CD4-positive, alpha-beta memory T cell (primary cell): ENCODE results near the gene MIAT. TPM values are rescaled to one million over a fixed set of nuclear protein-coding genes. Genes with fewer than 3 reads are reported as not detected.

Source experiments
- CTCF ChIA-PET: fragments of 350-600 bp; sonication (Branson Sonifier 250); formaldehyde crosslinking; loops from one replicate; lab custom pipeline; 2021; ENCODE audit warnings: inconsistent platforms; ENCODE audit not compliant: partially characterized antibody; lab: Charles Lee
- POLR2A ChIA-PET: fragments of 350-600 bp; sonication (Branson Sonifier 250); formaldehyde crosslinking; loops from one replicate; lab custom pipeline; 2021; ENCODE audit not compliant: partially characterized antibody; lab: Charles Lee
- DNase-seq, 5 donors: peaks; one replicate each; pipeline versions ENCODE4 v3.0.0 to v3.0.0-alpha.2; 2020 to 2022; ENCODE audit warnings: mixed read lengths in 1 of 5
- H3K27ac ChIP-seq: one replicate; pipeline ENCODE4 v1.7.0; 2013; ENCODE audit warnings: low read depth, low read length
- H3K27me3 ChIP-seq: 2 replicates; pipeline ENCODE4 v1.7.0; 2013; ENCODE audit warnings: mild to moderate bottlenecking, low read length, moderate library complexity; ENCODE audit not compliant: insufficient read depth
- H3K36me3 ChIP-seq: 2 replicates; pipeline ENCODE4 v1.7.0; 2013; ENCODE audit warnings: mild to moderate bottlenecking, low read length, moderate library complexity; ENCODE audit not compliant: insufficient read depth
- H3K4me1 ChIP-seq: 2 replicates; pipeline ENCODE4 v1.7.0; 2013; ENCODE audit warnings: mild to moderate bottlenecking, low read length, moderate library complexity; ENCODE audit not compliant: insufficient read depth
- H3K4me3 ChIP-seq, 2 donors: one replicate each; pipeline ENCODE4 v1.7.0; 2013; ENCODE audit warnings: low read length in 2 of 2, mild to moderate bottlenecking in 1 of 2
- H3K9me3 ChIP-seq, 2 donors: one replicate each; pipeline ENCODE4 v1.7.0; 2013; ENCODE audit warnings: low read length in 2 of 2, control low read depth in 1 of 2; ENCODE audit not compliant: control insufficient read depth in 1 of 2
- H3K27ac Mint-ChIP-seq, 7 donors: one replicate each; pipeline ENCODE4 v1.8.0; 2020 to 2021; ENCODE audit warnings: mixed read lengths in 7 of 7, mild to moderate bottlenecking in 6 of 7, inconsistent platforms in 3 of 7, moderate library complexity in 3 of 7
- H3K27me3 Mint-ChIP-seq, 2 donors: one replicate each; pipeline ENCODE4 v1.8.0; 2020 to 2021; ENCODE audit warnings: mixed read lengths in 2 of 2
- H3K36me3 Mint-ChIP-seq, 2 donors: one replicate each; pipeline ENCODE4 v1.8.0; 2020 to 2021; ENCODE audit warnings: mixed read lengths in 2 of 2, inconsistent platforms in 1 of 2, mild to moderate bottlenecking in 1 of 2
- H3K4me1 Mint-ChIP-seq, 4 donors: one replicate each; pipeline ENCODE4 v1.8.0; 2020 to 2021; ENCODE audit warnings: mixed read lengths in 4 of 4, mild to moderate bottlenecking in 1 of 4
- H3K4me3 Mint-ChIP-seq, 8 donors: one replicate each; pipeline ENCODE4 v1.8.0; 2020 to 2021; ENCODE audit warnings: mixed read lengths in 8 of 8, mild to moderate bottlenecking in 7 of 8, moderate library complexity in 6 of 8, inconsistent platforms in 3 of 8
- H3K9me3 Mint-ChIP-seq, 8 donors: one replicate each; pipeline ENCODE4 v1.8.0; 2020 to 2021; ENCODE audit warnings: mixed read lengths in 8 of 8, mild to moderate bottlenecking in 5 of 8, inconsistent platforms in 3 of 8, moderate library complexity in 1 of 8
- intact Hi-C: fragments of 100-400 bp; cut with micrococcal nuclease; formaldehyde crosslinking; loops from one replicate; pipeline ENCODE4 v1.15.1; 2023
- polyA plus RNA-seq, 2 donors: library from polyadenylated mRNA; unstranded; fragments of 300-500 nt; fragmentation: Illumina TruSeq; gene quantifications; one replicate each; pipeline ENCODE4 v1.2.3, GENCODE V29; 2021
- total RNA-seq, 2 experiments: library from RNA; stranded (reverse); gene quantifications; one replicate each; pipeline ENCODE4 v1.2.3, GENCODE V29; 2021

MIAT gene
- total and polyA plus RNA-seq, 4 experiments from 2014 or later = 0.54 to 270 (median 132) TPM

DNA sequence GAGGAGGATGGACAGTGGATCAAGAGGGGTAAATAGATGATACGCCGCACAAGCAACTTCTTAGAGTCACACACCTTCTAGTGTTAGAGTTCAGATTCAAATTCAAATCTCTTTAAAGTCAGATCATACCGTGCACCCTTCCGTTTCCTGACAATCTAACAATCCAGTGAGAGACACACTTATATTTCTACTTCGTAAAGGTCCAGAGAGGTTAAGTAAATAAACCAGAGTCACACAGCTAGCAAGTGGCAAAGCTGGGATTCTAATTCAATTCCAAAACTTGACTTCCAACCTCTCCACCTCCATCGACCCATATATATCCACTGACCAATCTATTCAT, 34.0 kb downstream of the MIAT start:
- peak overlapping the region; percentile 12 to 87 (median 48) for H3K27ac Mint-ChIP-seq
- peaks cover 41 to 78% (median 65%) of the 10 kb centered on the region in 4 donors for H3K4me1 Mint-ChIP-seq
- intact Hi-C loops = loop anchor here (5.0 kb wide), 1 partner anchor 1111 kb away; the partner anchor contains the start of gene MN1
- ChIA-PET POLR2A (interaction anchor here (1.1 to 4.0 kb wide), 4 partner anchors 12 to 207 kb away, joined by 3 to 27 read pairs (median 6); partner anchors contain the start of genes HPS4 and SRRD), CTCF (interaction anchor here (1.0 to 4.0 kb wide), 3 partner anchors 10 to 17 kb away, joined by 3 to 24 read pairs (median 6); no protein-coding TSS in a partner anchor)
- peaks cover 49 to 64% of the 10 kb centered on the region in 2 donors for H3K36me3 Mint-ChIP-seq
- Histone ChIP-seq H3K27ac (no peak overlapping the region), H3K27me3 (no peaks in the 10 kb centered on the region), H3K4me3 (no peak overlapping the region), H3K4me1 (peaks cover 49% of the 10 kb centered on the region), H3K9me3 (no peaks in the 10 kb centered on the region), H3K36me3 (peaks cover 5% of the 10 kb centered on the region)
- no peak for DNase-seq
- peaks cover 0 to 3% (median 0%) of the 10 kb centered on the region in 8 donors for H3K9me3 Mint-ChIP-seq
- H3K27me3 Mint-ChIP-seq = no peaks in the 10 kb centered on the region
- H3K4me3 Mint-ChIP-seq = peak overlapping the region in 7 of 8 donors; percentile 37 to 77 (median 66)

DNA sequence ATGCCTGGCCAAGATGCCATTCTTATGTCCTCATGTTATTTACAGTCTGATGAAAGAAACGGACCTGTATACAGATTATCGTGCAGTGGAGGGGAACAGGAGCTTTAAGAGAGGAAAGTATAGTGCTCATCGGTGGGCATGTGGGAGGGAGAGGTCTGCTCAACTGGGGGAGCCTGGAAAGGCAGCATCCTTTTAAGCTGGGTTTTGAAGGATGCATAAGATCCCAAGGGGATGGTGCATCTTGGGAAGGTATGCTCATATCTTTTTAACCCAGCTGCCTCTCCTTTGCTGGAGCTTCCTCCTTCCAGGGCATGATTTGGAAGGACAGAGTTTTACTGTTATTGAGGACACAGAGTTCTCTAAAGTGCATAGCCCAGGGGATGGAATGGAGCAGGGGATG, 34.8 kb downstream of the MIAT start:
- H3K27me3 ChIP-seq = no peaks in the 10 kb centered on the region
- Mint-ChIP-seq H3K27ac (peak overlapping the region in 3 of 7 donors; percentile 29 to 67 (median 47)), H3K9me3 (peaks cover 0 to 3% (median 0%) of the 10 kb centered on the region in 8 donors), H3K27me3 (no peaks in the 10 kb centered on the region), H3K4me1 (peaks cover 37 to 74% (median 57%) of the 10 kb centered on the region in 4 donors), H3K4me3 (peak overlapping the region in 1 of 8 donors; percentile 64), H3K36me3 (peaks cover 54 to 67% of the 10 kb centered on the region in 2 donors)
- ChIA-PET CTCF (interaction anchor here (2.0 to 4.0 kb wide), 2 partner anchors 11 to 13 kb away, joined by 6 to 24 read pairs; no protein-coding TSS in a partner anchor), POLR2A (no interaction called here)
- peaks cover 6% of the 10 kb centered on the region for H3K36me3 ChIP-seq
- no peak for DNase-seq
- peaks cover 43% of the 10 kb centered on the region for H3K4me1 ChIP-seq
- H3K27ac ChIP-seq = no peak overlapping the region
- intact Hi-C loops = loop anchor here (5.0 kb wide), 1 partner anchor 1110 kb away; the partner anchor contains the start of gene MN1
- H3K9me3 ChIP-seq = no peaks in the 10 kb centered on the region
- H3K4me3 ChIP-seq = no peak overlapping the region

DNA sequence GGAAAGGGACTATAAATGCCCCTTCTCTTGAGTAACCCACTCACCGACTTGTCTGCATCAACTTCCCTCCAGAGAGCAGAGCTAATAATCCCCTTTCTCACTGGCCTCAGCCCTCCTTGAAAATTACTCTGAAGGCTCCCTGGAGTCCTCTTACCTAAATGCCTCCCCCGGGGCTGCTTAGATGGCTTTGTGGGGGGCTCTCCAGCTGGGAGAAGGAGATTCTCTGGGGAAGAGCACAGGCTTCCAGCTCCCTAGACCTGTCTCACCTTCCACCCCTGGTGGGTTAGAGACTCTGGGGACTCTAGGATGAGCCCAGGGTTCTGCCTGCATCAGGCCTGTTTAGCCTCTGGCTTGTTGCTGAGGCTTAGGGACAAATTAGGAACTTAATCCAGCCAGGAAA, 39.8 kb downstream of the MIAT start:
- peaks cover 19 to 41% (median 25%) of the 10 kb centered on the region in 4 donors for H3K4me1 Mint-ChIP-seq
- peaks cover 28% of the 10 kb centered on the region for H3K36me3 ChIP-seq
- no peaks in the 10 kb centered on the region for H3K27me3 Mint-ChIP-seq
- no peaks in the 10 kb centered on the region for H3K27me3 ChIP-seq
- POLR2A ChIA-PET = interaction anchor here (1.6 kb wide), 1 partner anchor 24 kb away, joined by 3 read pairs; no protein-coding TSS in a partner anchor
- H3K4me3 ChIP-seq = no peak overlapping the region
- no peak for DNase-seq
- no peaks in the 10 kb centered on the region for H3K9me3 ChIP-seq
- no peak overlapping the region for H3K27ac Mint-ChIP-seq
- no peak overlapping the region for H3K27ac ChIP-seq
- peaks cover 70 to 80% of the 10 kb centered on the region in 2 donors for H3K36me3 Mint-ChIP-seq
- peaks cover 0 to 3% (median 0%) of the 10 kb centered on the region in 8 donors for H3K9me3 Mint-ChIP-seq
- peaks cover 14% of the 10 kb centered on the region for H3K4me1 ChIP-seq
- intact Hi-C loops = no loop called here
- CTCF ChIA-PET = no interaction called here
- H3K4me3 Mint-ChIP-seq = no peak overlapping the region

DNA sequence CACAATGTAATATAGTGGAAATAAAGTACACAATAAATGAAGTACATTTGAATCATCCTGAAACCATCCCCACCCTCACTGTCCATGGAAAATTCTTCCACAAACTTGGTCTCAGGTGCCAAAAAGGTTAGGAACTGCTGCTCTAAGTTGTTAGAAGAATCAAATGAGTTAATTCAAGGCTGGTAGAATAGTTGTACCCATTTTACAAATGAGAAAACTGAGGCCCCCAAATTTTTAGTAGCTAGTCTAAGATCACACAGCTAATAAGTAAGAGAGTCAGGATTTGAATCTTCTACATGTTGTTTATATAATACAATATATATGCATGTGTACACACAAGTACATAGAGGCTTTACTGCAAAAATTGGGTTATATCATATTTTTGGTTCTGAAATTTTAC, 43.1 kb downstream of the MIAT start:
- no peak for DNase-seq
- peaks cover 23% of the 10 kb centered on the region for H3K36me3 ChIP-seq
- Mint-ChIP-seq H3K36me3 (peaks cover 49 to 65% of the 10 kb centered on the region in 2 donors), H3K27me3 (no peaks in the 10 kb centered on the region), H3K27ac (peak overlapping the region in 1 of 7 donors; percentile 57), H3K9me3 (peaks cover 0 to 3% (median 0%) of the 10 kb centered on the region in 8 donors), H3K4me1 (peaks cover 23 to 47% (median 29%) of the 10 kb centered on the region in 4 donors), H3K4me3 (no peak overlapping the region)
- CTCF ChIA-PET = interaction anchor here (0.9 to 1.3 kb wide), 2 partner anchors 27 to 334 kb away, joined by 3 read pairs; no protein-coding TSS in a partner anchor
- no peak overlapping the region for H3K27ac ChIP-seq
- POLR2A ChIA-PET = no interaction called here
- no peaks in the 10 kb centered on the region for H3K9me3 ChIP-seq
- no peaks in the 10 kb centered on the region for H3K27me3 ChIP-seq
- intact Hi-C loops = no loop called here
- H3K4me3 ChIP-seq = no peak overlapping the region
- peaks cover 13% of the 10 kb centered on the region for H3K4me1 ChIP-seq

DNA sequence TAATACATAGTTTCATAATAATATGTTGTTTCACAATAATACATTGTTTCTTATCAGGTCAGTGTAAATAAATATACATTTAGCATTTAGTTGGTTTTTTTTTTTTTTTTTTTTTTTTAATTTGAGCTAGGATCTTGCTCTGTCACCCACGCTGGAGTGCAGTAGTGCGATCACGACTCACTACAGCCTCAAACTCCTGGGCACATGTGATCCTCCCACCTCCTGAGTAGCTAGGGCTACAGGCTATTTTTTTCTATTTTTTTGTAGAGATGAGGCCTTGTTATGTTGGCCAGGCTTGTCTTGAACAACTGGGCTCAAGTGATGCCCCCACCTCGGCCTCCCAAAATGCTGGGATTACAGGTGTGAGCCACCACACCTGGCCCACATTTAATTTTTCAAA, 43.5 kb downstream of the MIAT start:
- ChIA-PET CTCF (interaction anchor here (0.7 to 1.3 kb wide), 3 partner anchors 19 to 335 kb away, joined by 3 read pairs; no protein-coding TSS in a partner anchor), POLR2A (no interaction called here)
- intact Hi-C loops = no loop called here
- DNase-seq = no peak
- Mint-ChIP-seq H3K36me3 (peaks cover 48 to 65% of the 10 kb centered on the region in 2 donors), H3K27me3 (no peaks in the 10 kb centered on the region), H3K9me3 (peaks cover 0 to 3% (median 0%) of the 10 kb centered on the region in 8 donors), H3K4me3 (no peak overlapping the region), H3K4me1 (peaks cover 21 to 48% (median 30%) of the 10 kb centered on the region in 4 donors), H3K27ac (no peak overlapping the region)
- H3K4me3 ChIP-seq = no peak overlapping the region
- H3K9me3 ChIP-seq = no peaks in the 10 kb centered on the region
- peaks cover 13% of the 10 kb centered on the region for H3K4me1 ChIP-seq
- H3K27ac ChIP-seq = no peak overlapping the region
- H3K36me3 ChIP-seq = peaks cover 23% of the 10 kb centered on the region
- no peaks in the 10 kb centered on the region for H3K27me3 ChIP-seq

DNA sequence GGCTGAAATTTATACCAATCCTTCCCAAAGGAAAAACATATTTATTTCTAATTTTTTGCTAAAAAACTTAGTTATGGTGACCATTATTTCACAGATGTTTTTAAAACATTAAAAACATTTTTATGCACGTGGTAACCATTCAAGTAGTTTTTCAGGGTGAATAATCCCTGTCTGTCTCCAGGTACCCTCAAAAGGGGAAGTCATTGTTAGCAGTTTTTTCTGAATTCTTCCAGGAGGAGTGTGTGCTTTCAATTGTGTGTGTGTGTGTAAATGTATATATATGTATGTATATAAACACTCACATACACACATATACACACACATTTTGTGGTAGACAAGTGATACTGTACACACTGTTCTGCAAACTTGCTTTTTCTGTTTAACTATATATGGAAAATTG, 43.9 kb downstream of the MIAT start:
- ChIA-PET CTCF (interaction anchor here (0.7 to 1.3 kb wide), 2 partner anchors 19 to 335 kb away, joined by 3 read pairs; no protein-coding TSS in a partner anchor), POLR2A (no interaction called here)
- no peak overlapping the region for H3K27ac ChIP-seq
- no peak for DNase-seq
- intact Hi-C loops = no loop called here
- no peak overlapping the region for H3K4me3 ChIP-seq
- peaks cover 13% of the 10 kb centered on the region for H3K4me1 ChIP-seq
- peaks cover 48 to 62% of the 10 kb centered on the region in 2 donors for H3K36me3 Mint-ChIP-seq
- H3K27me3 ChIP-seq = no peaks in the 10 kb centered on the region
- H3K4me3 Mint-ChIP-seq = no peak overlapping the region
- no peaks in the 10 kb centered on the region for H3K9me3 ChIP-seq
- H3K27me3 Mint-ChIP-seq = no peaks in the 10 kb centered on the region
- peaks cover 21 to 49% (median 30%) of the 10 kb centered on the region in 4 donors for H3K4me1 Mint-ChIP-seq
- H3K9me3 Mint-ChIP-seq = peaks cover 0 to 3% (median 0%) of the 10 kb centered on the region in 8 donors
- H3K27ac Mint-ChIP-seq = no peak overlapping the region
- H3K36me3 ChIP-seq = peaks cover 23% of the 10 kb centered on the region
